ENCODE data around the gene NAALADL2. TPM values are rescaled to one million over a fixed set of nuclear protein-coding genes. Genes with fewer than 3 reads are reported as not detected.
"Not testable (repeated sequence)": the region's sequence is repeated elsewhere in the genome, so short reads cannot be mapped to it uniquely, and the experiment has no call there.

The NAALADL2 gene
- total RNA-seq, 1 experiment from 2014 or later, result 1.0 TPM

DNA sequence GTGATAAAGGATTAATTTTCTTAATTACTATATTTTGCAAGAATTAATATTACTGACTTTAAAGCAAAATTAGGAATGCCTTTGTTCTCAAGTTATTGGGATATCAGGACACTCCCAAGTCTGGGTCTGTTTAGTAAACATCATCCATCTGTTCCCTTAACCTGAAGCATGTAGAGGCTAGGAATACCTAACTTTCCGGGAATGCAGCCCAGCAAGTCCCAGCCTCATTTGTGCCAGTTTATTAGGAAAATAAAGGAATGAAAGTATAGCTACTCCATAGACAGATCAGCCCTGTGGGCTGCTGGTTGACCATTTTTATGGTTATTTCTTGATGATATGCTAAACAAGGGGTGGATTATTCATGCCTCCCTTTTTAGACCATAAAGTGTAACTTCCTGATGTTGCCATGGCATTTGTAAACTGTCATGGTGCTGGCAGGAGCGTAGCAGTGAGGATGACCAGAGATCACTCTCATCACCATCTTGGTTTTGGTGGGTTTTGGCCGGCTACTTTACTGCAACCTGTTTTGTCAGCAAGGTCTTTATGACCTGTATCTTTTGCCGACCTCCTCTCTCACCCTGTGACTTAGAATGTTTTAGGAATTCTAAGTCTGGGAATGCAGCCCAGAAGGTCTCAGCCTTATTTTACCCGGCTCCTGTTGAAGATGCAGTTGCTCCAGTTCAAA lies 540.2 kb downstream of the NAALADL2 start:
- DNase-seq (ENCODE audit: extremely low read depth, low read depth), result no peak

DNA sequence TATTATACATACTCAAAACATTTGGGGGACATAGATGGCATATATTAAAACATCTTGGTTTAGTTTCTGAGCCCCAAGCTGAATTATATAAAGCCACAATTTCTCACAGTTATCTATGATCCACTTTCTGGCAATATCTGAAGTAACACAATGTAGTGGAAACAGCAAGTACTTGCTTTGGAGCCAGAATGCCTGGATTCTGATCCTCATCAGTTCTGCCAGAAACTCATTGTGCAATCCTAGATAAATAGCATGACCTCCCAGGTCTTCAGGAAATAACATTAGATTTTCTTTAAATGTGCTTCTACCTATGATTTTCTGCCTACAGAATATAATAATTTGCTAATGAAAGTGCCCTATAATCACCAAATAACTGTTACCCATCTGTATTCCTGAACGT lies 544.9 kb downstream of the NAALADL2 start:
- DNase-seq (ENCODE audit: extremely low read depth, low read depth), result no peak

- no peak for DNase-seq (ENCODE audit: extremely low read depth, low read depth)
Observed at GRCh38 chr3:175404621-175405020, 545.5 kb downstream of the NAALADL2 start.

DNA sequence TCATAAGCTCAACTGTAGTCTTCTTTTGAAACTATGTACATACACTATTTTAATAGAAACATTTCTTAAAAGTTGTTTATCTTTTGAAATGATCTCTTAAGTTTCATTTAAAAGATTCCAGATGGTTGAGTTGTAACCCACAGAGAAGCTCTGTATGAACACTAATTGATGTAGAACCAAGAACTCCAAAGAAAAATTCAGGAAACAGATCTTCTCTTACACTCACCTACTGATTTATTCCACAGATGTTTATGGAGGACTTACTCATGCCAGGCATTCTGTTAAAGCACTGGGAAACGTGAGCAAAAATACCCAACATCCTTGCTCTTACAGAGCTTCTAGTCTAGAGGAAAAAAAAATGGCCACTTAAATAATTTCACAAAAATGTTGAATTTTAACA lies 551.1 kb downstream of the NAALADL2 start:
- DNase-seq (ENCODE audit: extremely low read depth, low read depth), result no peak

DNA sequence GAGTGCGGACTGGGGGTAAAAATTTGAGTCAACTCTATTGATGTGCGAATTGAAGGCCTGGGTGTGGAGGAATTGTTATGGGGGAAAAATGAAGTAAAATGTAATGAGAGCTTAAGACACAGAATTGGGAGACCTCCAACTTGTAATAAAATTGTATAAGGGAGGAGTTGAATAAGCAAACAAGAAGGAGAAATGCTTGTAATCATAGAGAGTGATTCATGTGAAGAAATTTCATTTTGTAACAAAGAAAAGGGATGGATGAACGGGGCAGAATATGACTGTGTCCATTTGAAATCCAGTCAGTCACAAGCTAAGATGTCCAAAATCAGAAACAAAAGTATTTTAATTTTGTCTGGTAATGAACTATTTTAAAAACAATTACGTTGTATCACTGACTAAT lies 552.3 kb downstream of the NAALADL2 start:
- no peak for DNase-seq (ENCODE audit: extremely low read depth, low read depth)

- DNase-seq (ENCODE audit: extremely low read depth, low read depth), result no peak
Observed at GRCh38 chr3:175411946-175412345, 552.8 kb downstream of the NAALADL2 start.

DNA sequence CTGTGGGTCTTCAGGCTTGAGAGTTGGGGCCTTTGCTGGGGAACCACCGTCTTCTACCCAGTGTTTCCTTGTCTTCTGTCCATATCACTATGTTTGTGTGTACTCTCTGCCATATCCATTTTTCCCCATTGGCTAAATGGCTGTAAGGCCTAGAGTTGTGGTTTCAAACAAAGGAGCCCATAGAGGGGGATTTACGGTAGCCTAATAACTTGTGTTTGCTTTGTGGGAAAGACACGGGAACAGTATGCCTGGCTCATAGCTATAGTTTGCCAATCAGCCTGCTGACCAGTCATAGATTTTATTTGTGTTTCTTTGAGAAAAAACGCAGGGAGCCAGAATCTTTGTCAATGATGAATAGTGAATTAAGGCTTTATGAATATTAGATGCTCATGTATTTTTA lies 554.8 kb downstream of the NAALADL2 start:
- no peak for DNase-seq (ENCODE audit: extremely low read depth, low read depth)

- DNase-seq (ENCODE audit: extremely low read depth, low read depth), result no peak
Observed at GRCh38 chr3:175416600-175416999, 557.5 kb downstream of the NAALADL2 start.

DNA sequence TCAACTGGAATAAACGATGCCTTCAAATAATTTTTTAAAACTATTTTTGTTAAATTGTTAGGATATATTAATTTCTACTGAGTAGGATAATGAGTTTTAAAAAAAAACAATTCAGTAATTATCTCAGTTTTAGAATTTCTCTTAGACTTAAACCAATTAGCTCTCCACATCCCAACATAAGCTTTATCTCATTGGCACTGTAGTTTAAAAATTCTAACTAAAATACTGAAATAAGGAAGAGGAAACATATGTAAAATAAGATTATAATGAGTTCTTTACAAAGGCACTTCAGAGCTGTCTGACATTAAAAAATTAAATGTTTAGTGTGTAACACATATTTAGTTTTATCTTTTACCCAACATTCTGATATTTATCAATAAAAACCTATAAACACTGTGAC lies 558.3 kb downstream of the NAALADL2 start:
- DNase-seq (ENCODE audit: extremely low read depth, low read depth), result no peak

- DNase-seq (ENCODE audit: extremely low read depth, low read depth), result no peak
Observed at GRCh38 chr3:175421902-175422301, 562.8 kb downstream of the NAALADL2 start.

DNA sequence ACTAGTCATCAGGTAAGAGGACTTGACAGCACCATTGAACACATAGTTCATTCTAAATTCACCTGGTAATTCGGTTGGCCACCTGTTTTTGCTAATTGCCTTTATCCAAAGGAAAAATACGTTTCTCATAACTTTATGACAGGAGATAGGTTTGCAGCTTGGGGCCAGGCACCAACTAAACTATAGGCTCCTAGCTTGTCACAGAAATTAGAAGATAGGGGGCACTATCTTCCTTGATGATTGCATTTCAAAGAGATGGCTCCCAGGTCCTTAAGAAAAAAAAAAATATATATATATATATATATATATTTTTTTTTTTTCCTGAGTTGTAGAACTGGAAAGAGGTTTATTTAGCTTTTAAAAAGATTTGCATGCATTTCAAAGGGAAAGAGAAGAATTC lies 563.6 kb downstream of the NAALADL2 start:
- DNase-seq (ENCODE audit: extremely low read depth, low read depth), result no peak

- DNase-seq (ENCODE audit: extremely low read depth, low read depth), result not testable (repeated sequence)
Observed at GRCh38 chr3:175423848-175424247, 564.7 kb downstream of the NAALADL2 start.

- DNase-seq (ENCODE audit: extremely low read depth, low read depth), result no peak
Observed at GRCh38 chr3:175426805-175427204, 567.7 kb downstream of the NAALADL2 start.

GRCh38 chr3:175428466-175428865 lies 569.3 kb downstream of the NAALADL2 start:
- no peak for DNase-seq (ENCODE audit: extremely low read depth, low read depth)

DNA sequence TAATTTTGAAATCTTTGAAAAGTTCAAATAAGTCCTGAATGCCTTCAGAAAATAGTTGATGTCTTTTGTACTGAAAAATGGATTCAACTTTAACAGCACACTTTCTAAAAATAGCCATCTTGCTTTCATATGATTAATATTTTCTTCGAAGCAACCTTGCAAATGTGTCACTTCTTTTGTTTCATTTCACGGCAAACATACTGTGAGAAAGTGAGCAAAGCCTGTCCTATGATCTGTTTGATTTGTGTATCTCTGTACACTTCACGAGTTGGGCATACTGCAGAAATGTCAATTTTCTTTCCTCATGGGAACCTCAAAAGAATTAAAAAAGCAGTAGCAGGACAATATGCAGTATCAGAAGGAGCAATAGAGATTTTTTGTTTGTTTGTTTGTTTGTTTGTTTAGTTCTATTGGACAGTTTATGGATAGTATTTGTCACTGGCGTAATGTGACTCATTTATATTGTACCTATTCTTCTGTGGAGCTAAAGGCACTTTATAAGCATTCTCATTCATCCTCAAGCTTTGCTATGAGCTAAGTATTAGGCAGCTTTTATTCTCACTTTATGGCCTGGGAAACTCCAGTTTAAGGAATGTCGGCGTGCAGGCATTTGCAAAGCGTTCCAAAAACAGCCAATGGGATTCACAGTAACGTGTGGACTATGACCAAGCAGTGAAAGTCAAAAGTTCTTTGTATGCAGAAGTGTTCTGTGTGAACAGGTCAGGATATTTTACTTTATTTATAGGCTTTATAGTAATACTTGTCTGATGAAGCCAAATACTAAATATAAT lies 572.0 kb downstream of the NAALADL2 start:
- peak; percentile 58 for DNase-seq (ENCODE audit: extremely low read depth, low read depth)

DNA sequence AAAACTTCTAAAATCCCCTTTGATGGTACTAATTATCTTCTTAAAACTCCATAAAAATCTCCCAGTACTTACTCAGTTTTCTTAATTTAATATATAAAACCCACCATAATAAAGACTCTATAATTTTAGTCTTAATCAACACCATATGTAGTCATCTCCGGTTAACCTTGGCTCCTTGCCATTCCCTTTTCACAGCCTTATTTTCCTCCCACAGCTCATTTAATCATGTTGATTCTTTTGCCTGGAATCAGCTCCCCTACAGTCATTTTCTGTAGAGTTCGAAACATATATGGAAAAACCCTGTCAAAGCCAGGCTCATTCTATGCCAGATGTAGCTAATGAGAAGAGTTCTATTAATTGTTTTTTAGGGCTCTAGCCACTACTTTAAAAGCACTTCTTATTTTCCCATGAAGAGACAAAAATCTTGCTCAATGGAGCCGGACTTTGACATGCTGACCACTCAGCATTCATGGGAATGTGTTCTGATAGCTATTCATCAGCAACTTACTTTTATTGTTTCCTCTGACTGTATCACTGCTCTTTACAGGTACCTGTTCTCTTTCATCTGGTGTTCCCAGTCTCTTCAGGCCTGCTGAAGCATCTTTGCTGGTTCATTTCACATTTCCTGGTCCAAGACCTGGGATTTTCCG lies 573.4 kb downstream of the NAALADL2 start:
- peak; percentile 22 for DNase-seq (ENCODE audit: extremely low read depth, low read depth)

DNA sequence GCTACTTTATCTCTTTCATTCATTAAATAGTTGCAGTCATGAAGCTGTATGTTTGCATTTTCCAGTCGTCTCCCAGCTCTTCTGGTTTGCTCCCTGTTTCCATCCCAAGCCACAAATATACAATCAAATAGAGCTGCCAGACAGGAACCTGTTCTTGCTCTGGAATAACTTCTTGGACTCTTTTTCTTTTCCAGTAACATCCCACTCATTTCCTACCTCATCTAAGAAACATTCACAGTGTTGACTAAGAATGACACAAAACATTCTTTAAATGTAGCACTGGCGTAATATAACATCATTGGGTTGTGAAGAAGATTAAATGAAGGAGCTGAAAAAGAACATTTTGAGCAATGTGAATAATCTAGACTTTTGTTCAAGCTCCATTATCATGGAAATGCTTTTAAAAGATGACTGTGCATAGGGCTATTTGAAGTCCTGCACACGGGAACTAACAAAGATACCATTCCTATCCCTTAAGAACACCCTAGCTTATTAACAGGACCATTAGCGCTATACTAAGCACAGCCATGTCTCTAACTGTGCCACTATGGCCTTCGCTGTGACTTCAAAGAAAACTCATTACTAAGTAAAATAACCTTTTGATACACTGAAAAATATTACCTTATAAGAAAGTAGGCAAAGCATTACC lies 574.0 kb downstream of the NAALADL2 start:
- DNase-seq (ENCODE audit: extremely low read depth, low read depth), result peak; percentile 28

GRCh38 chr3:175434561-175434960 lies 575.4 kb downstream of the NAALADL2 start:
- no peak for DNase-seq (ENCODE audit: extremely low read depth, low read depth)

DNA sequence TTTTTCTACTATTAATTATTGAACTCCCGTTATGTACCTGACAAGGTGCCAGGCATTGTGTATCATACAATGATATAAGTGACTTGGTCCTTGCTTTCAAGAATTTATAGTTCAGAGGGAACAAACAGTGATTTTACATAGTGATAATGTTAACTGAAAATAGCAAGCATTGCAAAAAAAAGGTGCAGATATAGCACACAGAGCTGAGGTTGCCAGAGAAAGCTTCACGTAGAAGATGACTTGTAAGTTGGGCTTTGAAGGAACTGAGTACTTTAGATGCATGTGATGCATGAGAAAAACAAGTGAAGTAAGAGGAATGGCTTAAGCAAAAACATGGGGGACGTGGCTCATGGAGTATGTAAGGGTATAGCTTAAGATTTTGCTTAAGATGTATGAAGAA lies 584.5 kb downstream of the NAALADL2 start:
- DNase-seq (ENCODE audit: extremely low read depth, low read depth), result no peak

GRCh38 chr3:175445741-175446140 lies 586.6 kb downstream of the NAALADL2 start:
- no peak for DNase-seq (ENCODE audit: extremely low read depth, low read depth)

DNA sequence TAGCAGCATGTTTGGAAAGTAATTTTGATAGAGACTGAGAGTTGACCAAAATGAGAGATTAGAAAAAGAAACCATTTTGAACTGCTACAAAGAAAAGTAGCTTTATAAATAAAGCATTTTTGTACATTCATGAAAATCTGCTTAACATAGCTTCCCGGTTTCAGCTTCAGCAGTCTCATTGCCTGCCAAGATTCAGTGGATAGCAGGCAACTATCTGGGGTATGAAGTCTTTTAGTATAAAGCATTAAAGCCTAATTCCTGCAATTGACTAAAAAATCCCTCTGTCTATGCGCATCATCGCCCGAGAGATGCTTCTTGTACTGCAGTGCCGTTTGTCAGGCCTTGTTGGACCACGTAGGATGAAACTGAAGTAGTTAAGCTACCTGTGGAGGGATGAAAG lies 588.4 kb downstream of the NAALADL2 start:
- DNase-seq (ENCODE audit: extremely low read depth, low read depth), result no peak

Measured in NCI-H460 (cell line).